DMS53 treated with DMSO at 0.1 percent for 48 hours (cell line): ENCODE measurements around the gene PSD.

Experiments
- DNase-seq: peaks from one replicate; lab custom pipeline; 2025; ENCODE audit not compliant: unreplicated experiment; lab: John Stamatoyannopoulos, UW

The PSD gene

DNA sequence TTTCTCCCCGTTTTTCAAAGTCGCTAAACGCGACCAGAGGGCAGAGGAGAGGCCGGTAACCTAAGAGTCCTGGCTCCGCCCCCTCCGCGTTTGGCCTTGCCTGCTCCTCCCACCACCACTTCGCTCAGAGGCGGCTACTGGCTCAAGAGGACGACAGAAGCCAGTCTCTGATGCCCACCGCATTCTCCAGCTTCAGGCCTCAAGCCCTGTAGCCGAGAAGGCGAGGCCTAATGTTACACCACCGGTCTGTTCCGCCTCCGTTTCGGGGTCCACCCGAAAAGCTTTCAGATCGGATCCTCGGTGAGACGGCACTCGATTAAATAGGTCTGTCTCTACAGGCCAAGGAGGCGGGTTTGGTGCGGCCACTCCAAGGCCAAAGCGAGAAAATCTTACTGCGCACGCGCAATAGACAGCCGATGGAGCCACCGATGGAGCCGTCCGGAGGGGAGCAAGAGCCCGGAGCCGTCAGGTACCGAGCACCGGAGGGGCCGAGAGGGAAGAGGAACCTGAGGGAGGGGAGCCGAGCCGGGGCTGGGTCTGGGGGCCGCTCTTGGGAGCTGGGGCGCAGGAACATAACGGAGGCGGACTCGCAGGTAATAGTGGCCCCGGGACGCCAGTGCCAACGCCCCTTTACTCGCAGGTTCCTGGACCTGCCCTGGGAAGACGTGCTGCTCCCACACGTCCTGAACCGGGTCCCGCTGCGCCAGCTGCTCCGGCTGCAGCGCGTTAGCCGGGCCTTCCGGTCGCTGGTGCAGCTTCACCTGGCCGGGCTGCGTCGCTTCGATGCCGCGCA lies 2.3 kb upstream of the PSD start, which contains the start of gene FBXL15:
Gene FBXL15, plus strand, starts transcription at position 123 of the 793 bp plus-strand sequence. Its CDS starts 294 bp downstream, at position 417.
- peak; percentile 96 for DNase-seq

DNA sequence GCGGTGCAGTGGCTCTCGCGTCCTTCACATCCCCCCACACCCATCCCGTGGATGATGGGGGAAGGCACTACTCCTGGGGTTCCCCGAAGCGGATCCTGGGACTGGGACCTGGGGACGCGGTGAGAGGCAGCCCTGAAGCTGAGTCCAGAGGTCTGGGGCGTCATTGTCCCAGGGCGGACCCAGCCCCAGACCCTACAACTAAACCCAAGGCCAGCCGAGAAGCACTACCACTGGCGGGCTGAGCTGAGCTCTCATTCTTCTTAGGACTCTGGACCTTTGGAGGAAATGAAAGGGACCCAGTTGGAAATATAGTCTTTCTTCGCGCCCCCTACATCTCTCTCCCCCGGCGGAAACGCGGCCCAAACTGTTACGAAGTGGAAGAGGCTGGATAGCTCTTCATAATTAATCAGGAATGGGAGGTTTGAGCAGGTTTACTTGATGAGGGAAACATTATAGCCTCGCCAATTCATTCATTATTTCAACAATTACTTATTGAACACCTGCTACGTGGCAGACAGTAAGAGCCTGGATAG lies 1.7 kb upstream of the PSD start:
- DNase-seq, result no peak

DNA sequence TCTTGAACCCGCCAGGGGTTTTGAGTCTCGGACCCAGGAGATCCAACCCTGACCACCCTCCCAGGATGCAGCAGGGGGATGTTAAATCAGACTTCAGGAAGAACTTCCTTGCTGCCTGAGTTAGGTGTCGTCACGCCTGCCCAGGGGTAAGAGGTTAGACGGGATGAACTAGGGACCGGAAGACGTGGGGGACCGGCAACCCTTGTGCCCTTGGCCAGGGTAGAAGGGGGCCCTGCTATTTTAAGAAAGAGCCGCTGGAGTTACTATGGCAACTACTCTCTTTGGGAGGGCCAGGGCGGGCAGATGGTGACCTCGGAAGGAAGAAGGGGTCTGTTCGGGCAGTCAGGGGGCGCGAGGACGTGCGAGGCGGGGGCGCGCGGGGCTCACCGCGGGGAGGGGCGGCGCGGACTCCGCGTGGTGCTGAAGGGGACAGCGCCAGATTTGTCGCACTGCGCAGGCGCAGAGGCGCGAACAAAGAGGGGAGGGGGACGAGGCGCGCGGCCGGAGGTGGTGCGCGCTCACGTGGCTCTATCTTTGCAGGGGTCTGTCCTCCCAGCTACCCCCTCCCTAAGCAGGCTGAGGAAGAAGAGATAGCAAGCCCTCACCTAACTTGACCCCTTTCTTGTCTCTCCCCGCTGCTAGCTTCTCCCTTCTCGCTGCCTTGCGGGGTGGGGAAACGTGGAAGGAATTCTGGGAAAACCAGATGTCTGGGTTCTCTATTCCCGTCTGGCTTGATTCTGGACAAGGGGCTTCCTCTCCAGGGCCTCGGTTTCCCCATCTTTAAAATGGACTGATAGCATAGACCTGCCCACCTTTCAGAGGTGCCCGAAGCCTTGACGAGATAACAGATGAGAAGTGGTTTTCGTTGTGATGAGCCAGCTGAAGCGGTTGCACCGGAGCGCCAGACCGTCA lies 940 bp upstream of the PSD start:
- DNase-seq, result peak; percentile 71

DNA sequence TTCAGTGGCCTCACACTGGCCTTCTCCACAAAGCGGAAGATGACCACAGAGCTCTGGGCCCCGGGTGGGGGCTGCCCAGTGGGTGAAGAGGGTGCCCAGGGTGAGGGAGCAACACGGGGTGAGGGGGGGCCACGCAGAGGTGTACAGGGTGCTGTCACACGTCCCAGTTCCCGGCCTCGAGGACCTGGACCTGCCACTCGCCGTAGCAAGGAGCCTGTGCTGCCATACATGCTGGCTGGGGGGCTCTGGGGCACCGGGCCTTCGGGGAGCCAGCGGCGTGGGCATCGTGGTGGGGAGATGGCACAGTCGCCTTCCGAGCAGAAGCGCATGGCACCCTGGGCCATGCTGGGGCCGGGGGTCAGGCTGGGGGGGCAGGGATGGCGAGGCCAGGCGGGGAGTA lies 1.9 kb downstream of the PSD start:
- DNase-seq, result no peak

DNA sequence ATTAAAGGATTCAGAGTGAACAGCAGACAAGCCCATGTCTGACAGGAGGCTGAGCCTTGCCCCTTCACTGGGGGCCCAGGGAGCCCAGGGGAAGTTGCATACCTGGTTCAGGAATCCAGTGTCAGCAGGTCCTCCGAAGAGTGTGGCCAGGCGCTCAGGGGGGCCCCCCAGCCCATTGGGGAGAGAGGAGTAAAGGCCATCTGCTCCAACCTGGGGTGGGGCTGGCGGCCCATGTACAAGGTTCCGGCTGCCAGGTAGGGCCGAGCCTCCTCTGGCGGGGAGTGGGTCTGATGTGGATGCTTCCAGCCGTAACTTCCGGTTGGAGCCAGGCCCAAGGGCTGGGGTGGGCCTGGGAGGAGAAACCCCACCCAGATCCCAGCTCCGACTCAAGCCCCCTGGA lies 2.3 kb downstream of the PSD start:
- DNase-seq, result no peak

DNA sequence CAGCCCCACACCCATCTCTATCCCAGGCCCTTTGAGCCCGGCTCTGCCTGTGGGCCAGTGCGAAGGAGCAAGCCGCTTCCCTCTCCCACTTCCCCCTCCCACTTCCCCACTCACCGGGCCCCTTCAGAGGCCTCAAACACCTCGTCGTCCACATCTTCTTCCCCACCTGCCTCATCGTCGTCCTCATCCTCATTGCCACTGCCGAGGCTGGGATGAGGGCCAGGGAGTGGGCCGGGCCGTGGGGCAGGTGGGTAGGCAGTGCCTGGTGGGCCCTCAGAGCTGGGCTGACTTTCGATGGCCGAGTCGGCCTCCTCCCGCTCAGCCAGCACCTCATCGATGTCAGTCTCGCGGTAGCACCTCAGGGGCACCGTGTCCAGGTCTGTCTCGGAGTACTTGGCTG lies 3.8 kb downstream of the PSD start:
- DNase-seq, result no peak

DNA sequence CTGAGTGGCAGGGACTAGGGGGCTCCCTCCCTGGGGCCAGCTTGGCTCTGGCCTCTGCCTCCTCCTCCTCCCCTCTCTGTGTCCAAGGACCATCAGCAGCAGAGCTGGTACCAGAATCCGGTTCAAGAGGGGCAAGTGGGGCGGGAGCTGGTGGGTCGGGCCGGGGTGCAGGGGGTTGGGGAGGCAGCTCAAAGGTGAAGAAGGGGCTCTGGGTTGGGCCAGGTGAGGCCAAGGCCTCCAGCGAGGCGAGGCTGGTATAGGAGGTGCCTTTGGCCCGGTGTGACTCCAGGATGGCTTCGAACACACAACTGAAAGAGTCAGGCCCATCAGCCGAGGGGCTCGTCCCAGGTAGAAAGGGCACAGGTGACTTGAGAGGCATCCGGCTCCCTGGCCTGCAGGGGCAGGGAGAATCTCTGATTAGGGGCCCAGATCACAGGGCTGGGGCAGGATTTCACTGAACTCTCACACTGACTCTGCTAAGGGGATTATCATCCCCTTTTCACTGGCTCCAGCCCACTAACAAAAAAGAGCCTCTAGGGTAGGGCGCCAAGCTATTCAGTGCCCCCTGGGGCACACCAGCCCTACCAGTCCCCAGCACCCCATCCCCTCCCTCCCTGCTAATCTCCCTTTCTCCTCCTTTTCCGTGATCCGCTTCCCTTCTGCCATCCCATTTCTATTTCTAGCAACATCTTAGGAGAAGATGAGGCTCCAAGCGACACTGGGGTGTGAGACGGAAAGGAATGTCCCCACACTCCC lies 4.6 kb downstream of the PSD start:
- no peak for DNase-seq

DNA sequence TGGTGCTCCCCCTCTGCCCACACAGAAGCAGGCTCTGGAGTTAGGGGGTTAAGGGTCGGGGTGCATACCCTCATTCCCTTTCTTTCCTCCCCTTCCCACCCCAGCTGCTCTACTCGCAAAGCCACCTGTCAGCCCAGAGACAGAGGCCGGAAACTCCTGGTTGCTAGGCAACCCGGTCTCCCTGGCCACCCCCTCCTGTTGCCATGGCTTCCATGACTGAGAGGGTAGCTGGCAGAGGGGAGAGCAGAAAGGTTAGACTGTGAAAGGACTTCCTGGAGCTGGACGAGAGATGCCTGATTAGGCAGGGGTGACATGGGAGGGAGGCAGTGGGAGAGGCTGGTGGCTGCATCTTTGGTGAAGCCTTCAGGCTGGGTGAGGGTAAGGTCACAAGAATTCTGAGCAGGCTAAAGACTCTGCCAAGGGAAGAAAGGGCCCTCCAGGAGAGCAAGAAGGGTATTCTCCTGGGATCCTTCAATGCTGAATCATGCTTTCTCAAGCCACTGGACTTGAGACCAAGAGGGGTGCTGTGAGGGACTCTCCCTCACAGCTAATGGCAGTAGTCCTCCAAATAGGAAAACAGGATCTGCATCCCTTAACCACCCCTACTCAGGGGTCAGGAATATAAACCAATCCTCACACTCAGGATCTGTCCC lies 5.4 kb downstream of the PSD start:
- peak; percentile 74 for DNase-seq

DNA sequence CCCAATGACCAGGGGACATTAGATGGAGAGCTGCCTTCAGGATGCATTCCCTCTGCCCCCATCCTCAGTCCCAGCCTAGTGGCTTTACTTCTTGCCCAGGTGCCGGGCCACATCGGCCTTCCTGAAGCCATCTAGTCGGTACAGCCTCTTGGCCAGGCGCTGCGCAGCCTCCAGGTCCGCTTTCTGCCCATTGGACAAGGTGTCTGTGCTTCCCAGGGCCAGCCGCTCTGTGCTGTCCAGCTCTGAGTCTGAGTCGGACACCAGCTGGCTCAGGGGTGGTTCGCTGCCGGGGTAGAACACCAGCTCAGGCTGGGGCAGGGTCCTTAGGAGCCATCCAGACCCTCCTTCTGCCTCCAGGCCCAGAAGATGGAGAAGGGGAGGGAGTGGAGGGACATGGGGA lies 6.3 kb downstream of the PSD start:
- DNase-seq, result no peak

DNA sequence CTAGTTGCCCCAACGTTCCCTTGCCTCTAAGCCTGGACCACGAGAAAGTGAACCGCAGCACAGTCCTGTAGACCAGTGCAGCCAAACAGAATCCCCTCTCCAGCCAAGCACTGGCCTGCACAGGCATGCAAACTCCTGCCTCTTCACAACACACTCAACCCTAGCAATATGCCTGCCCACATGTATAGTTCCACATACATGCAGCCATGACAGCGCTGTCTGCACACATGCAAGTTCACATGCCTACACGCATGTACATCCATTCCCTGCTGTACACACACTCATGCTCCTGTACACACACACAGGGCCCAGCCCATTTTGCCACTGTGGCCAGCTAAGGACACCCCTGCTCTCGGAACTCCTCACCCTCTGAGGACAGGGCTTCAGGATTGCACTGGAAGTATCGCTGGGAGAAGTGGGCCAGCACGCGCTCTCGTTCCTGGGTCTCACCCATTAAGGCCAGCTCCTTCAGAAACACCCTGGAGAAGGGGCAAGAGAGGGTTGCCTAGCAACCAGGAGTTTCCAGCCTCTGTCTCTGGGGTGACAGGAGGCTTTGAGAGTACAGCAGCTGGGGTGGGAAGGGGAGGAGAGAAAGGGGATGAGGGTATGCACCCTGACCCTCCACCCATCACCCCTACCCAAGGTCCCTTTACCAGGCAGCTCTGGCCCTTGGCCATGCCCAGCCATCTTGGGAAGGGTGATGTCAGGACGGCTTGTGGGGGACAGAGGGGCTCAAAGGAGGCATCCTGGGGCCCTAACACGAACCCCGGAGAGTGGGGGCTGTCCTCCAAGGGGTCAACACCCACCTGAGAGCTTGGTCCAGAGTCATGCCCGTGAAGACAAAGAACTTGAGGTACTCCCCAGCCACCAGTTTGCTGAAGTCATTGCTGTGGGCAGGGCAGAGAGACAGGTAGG lies 7.0 kb downstream of the PSD start:
- no peak for DNase-seq

DNA sequence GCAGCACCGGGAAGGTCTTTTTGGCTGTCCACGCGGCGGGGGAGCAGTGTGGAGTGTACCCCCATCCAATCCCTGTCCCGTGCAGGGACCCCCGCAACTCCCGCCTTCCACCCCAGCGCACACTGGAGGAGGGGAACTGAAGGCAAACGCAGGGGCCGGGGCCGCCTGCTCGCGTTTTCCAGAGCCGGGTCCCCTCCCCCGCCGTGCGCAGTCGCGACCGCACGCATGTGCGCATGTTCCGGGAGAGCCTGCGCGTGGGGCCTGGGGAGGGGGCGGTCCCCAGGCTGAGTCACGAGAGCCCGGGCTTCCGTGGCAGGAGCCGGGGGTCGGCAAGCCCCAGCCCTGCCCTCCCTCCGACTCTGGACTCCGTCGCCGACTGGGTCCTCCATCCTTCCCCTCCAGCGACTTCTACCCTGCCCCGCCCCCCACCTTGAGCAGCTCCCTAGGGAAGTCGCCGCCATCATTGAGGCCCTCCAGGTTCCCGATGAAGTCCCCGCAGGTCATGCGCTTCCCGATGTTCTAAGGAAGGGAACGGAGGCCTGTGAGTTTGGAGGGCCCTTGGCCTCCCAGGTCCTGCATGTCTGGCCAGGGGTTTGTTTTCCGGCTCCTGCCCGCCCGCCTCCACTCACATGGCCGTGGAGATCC lies 8.0 kb downstream of the PSD start:
- DNase-seq, result peak; percentile 20

DNA sequence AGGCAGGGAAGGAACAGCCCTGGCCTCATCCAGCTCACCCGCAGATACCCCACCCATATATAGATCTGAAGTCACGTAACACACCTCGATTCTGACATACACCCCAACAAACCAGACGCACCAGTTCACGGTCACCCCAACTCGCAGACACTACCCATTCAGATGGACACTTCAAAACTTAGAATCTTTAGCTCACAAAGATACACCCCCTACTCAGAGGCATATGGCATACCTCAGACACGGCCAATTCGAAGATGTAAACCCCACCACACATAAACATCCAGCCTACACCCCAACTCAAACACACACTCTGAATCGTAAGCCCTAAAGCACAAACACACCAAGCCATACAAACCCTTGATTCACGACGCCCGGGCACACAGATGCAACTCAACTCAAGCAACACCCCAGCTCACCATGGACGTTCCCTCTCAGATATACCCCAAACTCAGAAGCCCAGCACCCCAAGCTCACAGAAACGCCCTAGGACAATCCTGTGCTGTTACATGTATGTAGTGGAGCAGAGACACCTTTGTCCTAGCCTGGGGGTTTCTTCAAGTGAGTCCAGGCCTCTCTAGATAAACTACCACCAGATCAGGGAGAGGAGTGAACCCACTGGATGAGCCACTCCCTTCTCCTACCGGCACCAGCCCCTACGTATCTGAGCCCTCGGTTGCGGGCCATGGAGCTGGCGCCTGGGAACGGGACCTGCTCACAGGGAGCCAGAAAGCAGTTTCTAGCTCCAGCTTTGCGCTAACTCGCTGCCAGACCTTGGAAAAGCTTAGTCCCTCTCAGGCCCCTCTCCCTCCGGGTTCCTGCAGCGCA lies 8.8 kb downstream of the PSD start:
- peak; percentile 20 for DNase-seq

DNA sequence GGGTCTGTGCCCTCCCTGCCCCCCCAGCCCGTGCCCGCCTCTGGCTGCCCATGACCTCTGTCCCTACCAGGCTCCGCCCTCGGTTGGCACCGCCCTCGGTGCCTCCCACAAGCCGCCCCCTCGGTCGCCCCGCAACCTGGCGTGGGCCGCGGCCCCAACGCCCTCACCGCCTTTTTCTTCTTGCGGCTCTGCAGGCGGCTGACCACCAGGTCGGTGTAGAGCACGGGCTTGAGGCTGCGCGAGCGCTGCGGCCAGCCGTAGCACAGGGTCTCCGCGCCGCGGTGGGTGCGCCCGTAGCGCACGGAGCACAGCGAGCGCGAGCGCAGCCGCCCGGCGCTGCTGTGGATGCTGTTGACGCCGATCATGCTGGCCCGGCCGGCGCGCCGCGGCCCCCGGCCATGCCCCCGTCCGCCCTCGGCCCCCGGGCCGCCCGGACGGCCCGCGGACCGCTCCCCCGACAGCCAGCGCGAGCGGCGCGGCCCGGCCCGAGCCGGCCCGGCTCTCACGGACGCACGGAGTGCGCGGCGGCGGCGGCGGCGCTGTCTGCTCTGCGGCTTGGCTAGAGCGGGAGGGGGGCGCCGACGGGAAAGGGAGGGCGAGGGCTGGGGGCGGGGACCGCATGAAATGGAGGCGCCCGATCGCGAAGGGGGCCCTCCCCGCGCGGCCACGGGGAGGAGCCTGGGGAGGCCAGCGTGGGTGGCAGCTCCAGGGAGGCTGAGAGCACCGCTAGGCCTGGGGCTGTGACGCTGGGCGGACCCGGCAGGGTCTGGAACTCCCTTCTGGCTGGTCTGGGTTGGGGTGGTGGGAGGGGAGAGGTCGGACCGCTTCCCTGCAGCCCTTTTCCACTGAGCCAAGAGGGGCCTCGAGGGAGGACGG lies 9.6 kb downstream of the PSD start:
- no peak for DNase-seq

DNA sequence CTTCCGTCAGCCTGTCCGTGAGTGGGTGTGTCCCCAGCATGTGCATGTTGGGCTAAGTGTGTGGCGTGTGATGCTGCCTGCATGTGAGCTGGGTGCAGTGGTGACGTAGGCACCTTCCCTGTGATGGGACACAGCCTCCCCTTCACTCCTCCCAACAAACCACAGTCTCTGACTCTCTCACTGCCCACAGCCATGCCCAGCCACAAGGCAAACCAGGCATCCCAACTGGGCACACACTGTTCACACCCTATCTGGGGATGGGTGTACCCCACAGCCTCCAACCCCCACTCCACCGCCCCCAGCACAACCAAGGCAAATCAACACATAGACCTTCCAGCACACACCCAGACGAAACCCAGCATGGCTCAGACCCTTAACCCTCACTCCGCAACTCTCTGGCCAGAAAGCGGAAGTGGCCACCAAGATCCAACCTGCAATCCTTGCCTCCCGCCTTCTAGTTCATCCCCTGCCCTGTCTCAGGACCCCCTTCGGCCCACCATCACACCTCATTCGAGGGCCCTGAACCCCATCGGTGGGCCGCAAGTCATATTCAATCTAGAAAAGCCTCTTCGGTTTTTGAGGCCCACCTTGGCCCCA lies 10.4 kb downstream of the PSD start:
- no peak for DNase-seq

DNA sequence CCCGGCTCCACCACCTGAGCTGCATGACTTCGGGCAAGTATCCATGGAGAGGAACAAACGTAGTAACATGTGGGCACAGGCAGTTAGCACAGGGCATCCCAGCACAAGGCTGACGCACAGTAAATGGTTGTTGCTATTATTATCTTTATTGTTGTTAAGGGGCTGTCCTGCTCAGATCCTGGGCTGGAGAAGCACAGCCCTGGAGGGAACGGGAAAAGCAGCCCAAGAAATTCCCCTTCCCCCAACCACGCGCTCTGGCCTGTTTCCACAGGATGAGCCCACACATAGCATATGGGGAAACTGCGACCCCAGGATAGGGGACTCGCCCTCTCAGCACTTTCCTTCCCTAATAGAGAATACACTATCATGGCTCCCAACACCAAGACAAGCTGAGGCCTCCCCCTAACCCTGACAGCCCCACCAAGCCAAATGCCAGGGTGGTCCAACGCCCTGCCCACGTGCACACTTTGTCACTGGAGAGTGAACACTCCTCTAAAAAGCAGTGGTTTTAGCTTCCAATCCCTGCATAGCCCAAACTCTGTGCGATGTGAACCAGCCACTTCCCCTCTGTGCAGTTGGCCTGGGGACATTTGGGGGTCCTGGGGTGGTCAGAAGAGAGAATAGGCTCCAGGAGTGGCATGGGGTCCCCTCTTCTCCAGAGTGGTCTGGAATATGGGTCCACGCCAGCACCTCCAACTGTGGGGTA lies 11.0 kb downstream of the PSD start:
- no peak for DNase-seq

DNA sequence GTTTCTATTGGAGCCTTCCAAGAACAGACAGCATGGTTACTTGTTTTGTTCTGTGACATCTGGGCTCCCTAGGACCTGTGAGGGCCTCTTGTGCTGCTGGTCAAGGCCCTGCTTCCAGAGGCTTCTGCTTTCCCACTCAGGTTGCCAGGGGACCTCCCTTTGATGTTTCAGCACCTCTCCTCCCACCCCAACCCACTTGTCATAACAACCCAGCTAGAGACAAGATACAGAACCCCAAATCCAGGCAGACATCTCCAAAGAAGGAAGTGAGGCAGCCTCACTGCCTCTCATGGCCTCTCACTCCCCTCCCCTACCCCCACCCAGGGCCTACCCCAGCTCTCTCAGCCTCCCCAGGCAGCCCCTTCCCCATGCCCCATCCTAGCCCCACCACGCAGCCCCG lies 11.8 kb downstream of the PSD start:
- DNase-seq, result no peak
